HG03354 (cell line): ENCODE results near the gene CFDP1.
A peak's percentile ranks its signal among the peaks of the same experiment; 100 is the strongest.

Experiments used
- ATAC-seq: cut with Tn5 transposase; IDR thresholded peaks from one replicate; pipeline ENCODE4 v1.9.1; 2021; ENCODE audit warnings: mild to moderate bottlenecking; ENCODE audit not compliant: unreplicated experiment, poor library complexity, severe bottlenecking

CFDP1 gene

DNA sequence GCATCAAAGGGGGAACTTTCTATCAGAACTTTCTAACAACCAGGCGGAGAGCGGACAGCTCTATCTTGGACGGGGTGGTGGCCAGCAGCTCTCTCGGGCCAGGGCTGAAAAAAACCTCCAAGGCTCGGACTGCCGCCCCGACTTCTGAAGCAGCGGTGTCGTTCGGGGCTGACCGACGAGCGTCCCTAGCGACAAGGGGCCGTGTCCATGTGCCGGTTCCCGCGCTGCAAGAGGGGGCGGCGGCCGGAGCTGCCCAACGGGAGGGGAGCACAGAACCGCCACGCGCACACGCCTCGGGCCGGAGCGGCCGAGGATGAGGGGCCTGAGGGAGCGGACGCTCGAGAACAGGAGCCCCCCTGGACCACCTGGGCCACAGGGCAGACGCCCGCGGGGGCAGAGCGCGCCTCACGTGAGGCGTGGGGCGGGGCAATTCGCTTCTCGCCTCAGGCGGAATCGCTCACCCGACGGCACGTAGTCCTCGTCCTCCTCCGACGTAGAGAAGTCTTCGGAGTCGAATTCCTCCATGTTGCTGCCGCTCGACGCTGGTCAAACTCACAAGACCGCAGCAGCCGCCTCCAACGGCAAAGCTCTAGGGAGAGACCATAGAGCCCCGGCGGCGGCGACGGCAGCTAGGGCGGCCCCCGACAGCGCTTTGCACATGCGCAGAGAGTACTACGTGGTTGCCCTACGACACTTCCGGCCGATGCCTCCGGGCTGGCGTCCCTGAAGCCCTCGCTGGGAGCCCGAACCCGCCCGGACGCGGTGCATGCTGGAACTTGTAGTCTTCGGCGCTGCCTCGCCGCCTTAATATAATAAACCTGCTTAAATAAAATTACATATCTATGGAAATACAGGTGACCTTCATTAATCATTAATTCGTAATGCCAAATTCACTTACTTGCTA, at the start of gene CFDP1:
TSS of gene CFDP1 (minus strand) at position 676 of the 904 bp plus-strand sequence. CDS start at position 525, 151 bp downstream.
- peak; percentile 93 for ATAC-seq

DNA sequence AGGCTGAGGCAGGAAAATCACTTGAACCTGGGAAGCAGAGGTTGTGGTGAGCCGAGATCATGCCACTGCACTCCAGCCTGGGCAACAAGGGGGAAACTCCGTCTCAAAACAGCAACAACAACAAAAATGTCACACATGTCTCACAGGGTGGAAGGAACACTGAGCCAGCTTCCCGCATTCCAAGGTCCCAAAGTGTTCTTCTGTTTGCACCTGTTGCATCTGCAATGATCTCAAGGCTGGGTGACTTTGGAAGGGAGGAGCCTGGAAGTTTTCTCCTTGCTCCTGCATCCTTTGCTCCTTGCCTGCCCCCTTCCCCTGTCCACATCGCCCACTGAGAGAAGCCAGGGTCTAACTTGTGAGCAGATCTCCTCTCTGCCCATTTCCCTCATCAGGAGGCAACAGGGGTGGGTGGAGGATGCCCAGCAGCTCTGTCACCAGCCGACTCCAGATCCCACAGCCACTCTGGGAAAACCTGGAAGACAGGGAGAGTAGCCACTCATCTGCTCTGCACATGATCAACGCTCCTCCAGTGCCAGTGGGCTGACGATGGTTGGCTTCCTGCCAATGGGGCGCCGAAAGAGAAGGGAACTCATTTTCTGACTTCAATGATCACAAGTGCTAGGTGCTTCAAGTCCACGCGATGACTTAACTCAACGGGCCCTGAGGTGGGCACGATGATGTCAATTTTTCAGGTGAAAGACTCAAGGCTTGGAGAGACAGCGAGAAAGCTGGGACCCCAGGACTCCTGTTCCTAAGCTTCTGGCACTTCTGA, 49.3 kb upstream of the CFDP1 start:
- no peak for ATAC-seq

DNA sequence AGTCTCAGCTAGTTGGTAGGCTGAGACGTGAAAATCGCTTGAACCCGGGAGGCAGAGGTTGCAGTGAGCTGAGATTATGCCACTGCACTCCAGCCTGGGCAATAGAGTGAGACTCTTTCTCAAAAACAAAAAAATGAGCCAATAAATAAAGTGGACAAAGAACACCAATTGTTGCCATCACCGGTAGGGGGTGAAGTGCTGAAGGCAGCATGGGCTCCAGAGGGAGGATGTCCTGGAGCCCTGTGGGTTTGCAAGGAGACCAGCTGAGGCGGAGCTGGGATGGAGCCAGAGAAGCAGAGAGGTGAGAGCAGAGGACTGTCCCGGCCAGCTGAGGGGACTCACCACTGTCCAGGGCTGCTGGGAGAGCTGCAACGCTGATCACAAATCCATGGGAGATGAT, 48.2 kb upstream of the CFDP1 start:
- ATAC-seq, result no peak

DNA sequence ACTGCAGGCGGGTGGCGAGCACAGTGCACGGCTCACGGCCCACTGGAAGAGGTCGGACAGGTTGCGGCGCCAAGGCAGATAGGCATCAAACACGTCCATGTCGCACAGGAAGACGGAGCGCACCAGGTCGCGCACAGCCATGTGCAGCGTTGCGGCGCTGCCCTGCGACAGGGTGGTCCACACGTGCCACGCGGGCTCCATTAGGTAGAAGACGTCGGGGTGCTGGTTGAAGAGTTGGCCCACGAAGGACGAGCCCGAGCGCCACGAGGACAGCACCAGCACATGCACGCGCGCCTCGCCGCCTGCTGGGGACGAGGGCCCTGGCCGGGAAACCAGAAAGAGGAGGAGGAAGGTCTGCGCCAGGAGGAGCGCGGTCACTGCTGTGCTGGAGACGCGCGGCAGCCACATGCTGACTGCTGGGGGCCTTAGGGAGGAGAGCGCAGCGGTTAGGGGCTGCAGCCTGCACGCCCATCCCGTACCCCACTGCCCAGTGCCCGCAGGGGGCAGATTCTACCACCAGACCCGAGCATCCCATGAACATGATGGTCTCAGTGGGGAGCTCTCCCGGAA, 46.2 kb upstream of the CFDP1 start:
- no peak for ATAC-seq

DNA sequence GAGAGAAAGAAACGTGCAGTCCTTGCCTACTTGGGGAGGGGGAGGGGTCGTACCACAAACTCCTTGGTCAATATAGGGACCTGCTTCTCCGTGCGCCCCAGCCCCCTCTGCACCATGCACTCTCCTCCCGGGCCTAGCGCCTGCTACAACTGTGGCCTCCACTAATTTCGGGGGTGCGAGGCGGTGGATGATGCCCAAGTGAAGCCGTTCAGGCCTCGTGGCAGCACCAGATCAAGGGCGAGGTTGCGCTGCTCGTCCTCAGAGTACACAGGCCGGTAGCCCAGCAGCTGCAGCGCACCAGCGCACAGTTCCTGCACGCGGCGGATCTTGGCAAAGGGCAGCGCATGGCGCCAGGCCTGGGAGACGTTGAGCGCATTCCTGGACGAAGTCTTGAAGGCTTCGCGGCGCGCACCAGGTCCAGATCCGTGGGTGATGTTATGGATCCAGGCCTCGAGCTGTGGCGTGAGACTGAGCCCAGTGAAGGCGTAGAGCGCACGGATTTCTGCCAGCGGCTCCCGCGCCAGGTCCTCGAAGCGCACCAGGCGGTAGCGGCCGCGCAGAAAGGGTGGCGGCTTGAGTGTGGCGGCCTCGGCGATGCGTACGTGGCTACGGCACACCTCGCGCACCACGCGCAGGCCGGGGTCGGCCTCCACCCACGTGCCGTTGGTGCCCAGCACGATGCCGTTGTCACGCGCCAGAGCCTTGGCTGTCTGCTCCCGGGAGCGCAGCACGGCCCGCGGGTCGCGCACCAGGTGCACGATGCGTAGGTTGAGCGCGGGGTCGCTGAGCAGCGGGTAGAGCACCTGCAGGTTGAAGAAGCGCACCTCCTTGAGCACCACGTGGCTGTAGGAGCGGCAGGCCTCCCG, 45.4 kb upstream of the CFDP1 start:
- no peak for ATAC-seq

DNA sequence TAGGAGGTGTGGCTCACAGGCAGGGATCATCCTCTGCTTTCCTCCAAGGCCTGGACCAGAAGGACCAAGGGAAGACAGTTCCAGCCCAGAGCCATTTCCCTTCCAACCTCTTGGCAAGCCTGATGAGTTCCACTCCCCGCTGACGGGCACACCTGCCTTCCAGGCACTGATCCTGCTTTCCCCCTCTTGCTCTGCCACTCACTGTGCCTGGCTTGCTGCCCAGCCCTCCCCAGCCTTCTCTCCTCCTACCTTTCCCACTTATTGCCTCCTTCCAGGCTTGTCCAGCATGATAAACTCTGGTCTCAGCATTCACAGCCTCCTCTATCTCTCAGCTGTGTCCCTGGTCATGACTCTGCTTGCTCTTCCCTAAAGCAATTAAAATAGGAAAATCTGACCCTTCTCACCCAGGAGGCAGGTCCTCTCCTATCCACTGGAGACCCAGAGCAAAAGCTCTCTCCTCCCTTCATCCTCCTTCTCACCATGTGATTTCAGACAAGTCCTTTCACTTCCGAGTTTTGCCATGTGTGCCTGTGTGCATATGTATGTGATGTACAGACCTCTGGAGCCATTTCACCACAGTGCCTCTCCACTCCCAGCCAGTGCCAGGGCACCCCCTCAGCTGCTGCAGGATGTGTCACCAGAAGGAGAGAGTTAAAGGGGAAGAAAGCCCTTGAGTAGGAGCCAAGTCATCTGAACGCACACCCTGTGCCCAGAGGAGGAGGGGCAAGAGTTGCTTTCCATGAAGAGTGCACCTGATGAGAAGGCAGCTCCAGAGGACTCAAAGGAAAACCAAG, 44.6 kb upstream of the CFDP1 start:
- no peak for ATAC-seq

DNA sequence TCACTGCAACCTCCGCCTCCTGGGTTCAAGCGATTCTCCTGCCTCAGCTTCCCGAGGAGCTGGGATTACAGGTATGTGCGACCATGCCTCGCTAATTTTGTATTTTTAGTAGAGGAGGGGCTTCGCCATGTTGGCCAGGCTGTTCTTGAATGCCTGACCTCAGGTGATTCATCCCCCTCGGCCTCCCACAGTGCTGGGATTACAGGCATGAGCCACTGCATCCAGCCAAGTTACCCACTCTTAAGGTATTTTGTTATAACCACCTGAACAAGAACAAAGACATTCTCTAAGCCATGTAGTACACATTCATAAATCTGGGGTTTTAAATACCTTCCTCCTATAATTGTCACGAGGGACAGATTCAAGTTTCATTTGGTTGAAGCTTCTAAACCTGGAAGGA, 43.5 kb upstream of the CFDP1 start:
- ATAC-seq, result no peak

DNA sequence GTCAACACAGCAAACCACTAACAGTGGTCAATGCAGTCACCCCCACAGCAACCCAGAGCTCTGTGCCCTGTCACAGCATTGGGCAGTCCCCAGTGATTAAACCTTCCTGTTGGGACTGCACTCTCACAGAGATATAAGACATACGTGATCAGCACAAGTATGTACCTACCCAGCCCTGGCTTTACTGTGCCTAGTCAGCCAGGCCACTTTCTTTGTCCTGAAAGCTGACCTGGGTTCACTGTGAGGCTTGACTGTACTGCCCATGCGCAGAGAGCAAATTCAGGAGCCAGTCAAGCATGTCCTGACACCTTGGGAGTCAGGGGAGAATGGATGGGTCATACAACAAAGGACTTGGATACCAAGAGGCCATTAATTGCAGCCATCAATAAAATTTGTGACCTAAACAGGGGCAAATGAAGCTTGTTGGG, 42.1 kb upstream of the CFDP1 start:
- no peak for ATAC-seq

DNA sequence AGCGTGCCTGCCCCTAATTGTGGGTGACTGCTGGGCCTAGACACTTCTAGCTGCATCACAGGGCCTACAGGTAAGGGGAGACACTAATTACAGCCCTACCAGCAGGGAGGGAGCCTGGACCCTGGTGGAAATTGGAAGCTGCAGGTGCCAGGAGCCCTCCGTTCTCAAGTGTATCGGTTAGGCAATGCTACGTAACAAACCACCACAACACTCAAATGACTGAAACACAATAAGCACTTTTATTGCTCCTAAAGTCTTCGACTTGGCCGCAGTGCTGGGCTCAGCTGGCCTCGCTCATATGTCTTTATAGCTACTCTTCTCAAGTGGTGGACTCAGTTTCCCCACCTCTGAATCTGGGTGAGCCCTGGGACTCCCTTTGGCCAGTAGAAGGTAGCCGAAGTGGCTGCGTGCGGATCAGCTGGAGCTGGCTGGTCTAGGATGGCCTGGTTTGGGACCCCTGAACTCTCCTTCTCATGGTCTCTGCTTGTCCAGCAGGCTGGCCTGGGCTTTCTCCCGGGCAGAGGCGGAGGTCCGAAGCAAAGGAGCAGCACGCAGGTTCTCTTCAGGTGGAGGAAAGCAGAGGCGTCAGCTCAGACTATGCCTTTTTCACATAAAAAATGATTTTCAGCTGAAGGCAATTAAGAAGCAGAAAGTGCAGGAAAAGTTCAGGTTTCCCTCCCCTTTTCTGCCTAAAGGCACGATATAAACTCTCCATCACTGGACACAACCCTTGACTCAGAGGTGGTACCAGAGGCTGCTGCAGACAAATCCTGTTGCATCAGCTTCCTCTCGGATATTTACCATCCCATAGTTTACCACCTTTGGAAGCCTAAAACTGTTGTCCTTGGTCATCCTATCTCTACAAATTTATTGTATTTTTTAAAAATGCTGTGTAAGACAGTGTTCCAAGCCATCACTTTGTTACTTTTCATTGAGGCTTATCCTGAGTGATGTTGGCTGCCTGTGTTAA, 39.9 kb upstream of the CFDP1 start:
- ATAC-seq, result no peak

DNA sequence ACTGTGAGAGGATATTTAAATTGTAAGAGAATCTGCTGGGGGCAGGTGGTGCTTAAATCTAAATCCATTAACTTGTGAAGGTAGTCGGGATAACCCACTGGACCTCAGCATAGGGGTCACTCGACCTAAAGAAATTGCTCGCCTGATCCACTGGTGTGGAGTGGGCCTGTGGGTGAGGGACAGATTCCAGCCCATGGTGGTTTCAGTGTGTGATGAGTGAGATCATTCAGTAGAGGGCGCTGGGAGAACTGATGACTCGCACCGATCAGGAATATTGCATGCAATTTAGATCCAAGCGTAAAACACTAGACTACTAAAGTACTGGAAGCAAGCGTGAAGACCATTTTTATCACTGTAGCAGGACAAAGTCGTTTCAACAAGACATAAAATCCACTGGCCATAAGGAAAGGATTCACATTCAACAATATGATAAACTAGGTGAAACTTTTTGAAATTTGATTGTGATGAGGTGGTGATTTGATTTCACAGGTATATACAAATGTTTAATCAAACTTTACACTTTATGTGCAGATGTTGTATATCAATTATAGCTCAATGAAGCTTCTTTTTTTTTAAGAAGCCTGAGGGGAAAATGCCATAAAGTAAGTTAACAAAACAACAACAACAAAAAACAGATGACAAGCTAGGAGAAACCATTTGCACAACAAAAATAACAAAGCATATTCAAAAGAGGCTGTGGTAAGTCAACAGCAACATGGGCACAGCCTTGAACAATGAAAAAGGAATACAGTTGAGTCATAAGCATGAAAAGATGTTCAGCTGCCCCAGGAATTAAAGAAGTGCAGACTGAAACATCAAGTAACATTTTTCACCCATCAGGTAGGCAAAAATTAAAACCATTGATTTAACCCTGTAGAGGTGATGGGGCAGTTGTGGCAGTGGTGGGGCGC, 38.7 kb upstream of the CFDP1 start:
- peak; percentile 72 for ATAC-seq

DNA sequence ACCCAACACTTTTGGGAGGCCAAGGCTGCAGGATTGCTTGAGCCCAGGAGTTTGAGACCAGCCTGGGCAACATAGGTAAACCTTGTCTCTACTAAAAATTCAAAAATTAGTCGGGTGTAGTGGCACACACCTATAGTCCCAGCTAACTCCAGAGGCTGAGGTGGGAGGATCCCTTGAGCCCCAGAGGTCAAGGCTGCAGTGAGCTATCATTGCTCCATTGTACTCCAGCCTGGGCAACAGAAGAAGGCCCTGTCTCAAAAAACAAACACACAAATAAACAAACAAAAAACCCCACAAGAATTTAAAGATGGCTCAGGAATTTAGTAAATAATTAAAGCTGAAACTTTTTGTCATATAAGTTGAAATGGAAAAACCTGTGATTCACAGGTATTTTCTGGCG, 33.5 kb upstream of the CFDP1 start:
- no peak for ATAC-seq

DNA sequence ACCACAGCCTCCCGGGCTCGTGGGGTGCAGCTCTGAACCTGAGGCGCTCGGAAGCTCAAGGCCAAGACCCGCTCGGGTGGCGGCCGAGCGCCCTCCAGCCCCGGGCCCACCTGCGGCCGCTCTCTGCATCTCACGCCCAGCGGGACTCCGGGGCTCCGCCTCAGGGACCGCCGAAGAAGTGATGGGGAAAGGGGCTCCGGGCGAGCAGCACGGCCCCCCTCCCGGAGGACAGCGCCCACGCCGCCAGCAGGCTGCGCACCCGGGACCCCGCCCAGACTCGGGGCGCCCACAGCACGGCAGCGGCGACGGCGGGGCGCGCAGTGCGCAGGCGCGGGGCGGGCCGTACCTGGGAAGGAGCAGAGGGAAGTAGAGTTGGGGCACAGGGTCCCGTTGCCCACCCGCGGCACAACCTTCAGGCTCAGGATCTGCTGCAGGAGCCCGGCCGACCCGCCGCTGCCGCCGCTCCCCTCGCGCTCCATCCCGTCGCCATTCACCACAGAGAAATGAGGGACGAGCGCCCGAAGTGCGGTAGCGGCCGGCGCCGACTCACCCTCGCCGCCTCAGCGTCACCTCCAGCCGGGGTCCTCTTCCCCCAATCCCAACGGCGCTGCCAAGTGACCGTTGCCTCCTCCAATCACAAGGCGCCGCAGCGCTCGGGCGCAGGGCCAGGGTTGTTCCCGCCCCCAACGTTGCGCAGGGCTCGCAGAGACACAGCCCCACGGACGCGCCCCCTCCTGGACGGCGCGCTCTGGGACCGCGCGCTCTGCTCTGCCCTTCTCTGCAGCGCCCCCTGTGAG, 31.0 kb upstream of the CFDP1 start, which contains the start of gene TMEM170A:
TSS of gene TMEM170A (minus strand) at position 568 of the 797 bp plus-strand sequence. CDS start at position 479, 89 bp downstream.
- ATAC-seq, result peak; percentile 94

DNA sequence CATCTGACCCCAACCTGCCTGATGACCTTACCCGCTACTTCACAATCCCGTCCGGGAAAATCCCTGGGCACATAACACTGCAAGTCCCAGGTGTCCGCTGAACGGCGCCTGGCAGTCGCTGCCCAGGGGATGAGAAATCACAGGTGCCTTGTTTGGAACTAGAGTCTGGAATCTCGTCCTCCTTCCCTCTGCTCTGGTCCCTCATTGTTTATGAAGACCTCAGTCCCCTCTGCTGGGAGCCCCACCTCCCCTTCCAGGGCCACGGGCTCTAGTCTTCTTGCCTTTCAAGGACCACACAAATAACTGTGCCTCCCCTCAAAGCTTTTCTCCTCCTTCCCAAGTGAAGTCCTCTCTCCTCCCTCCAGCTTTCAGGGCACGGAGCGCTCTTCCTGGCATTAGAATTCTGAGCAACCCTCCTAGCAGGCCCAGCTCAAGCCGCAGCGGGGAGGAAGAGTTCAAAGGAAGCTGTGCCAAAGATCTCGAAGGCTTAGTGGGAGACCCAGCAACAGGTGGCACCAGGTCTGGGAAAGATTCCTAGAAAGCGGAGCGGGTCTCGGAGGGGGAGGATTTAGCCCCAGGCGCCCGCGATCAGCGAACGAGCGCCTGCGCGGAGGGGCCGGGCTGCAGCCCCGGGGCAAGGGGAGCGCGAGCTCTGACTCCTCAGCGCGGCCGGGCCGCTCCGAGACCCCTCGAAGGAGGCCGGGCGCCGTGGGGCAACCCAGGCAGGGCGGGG, 30.3 kb upstream of the CFDP1 start:
- ATAC-seq, result peak; percentile 21

DNA sequence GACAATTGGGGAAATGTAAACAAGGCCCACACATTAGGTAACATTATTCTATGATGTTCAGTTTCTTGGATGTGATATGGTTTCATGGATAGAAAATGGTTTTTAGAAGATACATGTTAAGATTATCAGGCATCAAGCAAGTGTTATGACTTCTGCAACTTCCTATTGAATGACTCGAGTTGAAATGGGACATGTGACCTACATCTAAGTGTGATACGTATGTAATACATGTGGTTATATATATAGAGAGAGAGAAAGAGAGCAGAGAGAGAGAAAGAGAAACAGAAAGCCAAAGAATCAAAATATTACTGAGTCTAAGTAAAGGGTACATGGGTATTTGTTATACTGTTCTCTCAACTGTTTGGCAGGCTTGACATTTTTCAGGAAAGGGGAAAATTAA, 29.5 kb upstream of the CFDP1 start:
- peak; percentile 20 for ATAC-seq

DNA sequence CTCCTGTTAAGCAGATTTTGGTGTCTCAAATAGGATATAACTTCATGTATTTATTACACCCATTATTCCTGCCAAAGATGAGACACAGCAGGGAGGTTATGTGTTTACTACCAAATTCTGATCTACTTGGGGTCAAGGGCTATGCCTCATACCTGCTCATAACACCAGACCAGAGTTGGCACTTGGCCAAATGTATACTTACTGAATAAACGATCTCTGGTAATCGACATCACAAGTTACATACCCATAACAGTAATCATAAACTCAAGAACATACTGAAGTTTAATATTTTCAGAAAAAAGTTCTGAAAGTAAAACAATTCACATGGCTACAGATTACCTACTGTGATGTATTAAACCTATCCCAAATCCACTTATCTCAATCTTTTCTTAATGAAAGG, 28.3 kb upstream of the CFDP1 start:
- ATAC-seq, result no peak
